HG02973 (cell line): ENCODE data around the gene WDR4.
"Not testable (repeated sequence)": the region's sequence is repeated elsewhere in the genome, so short reads cannot be mapped to it uniquely, and the experiment has no call there.

Experiments used
- ATAC-seq: cut with Tn5 transposase; IDR thresholded peaks from one replicate; pipeline ENCODE4 v1.9.1; 2021; ENCODE audit warnings: moderate library complexity; ENCODE audit not compliant: unreplicated experiment

WDR4 gene

GRCh38 chr21:42878993-42879787, at the start of gene WDR4:
TSS of gene WDR4 (minus strand) at chr21:42879539. CDS start at chr21:42879495, 44 bp downstream.
- peak; percentile 72 for ATAC-seq

GRCh38 chr21:42927474-42928200, 48.3 kb upstream of the WDR4 start:
- ATAC-seq, result not testable (repeated sequence)

- no peak for ATAC-seq
Observed at GRCh38 chr21:42925114-42925926, 46.0 kb upstream of the WDR4 start, which contains the start of gene ERVH48-1. TSS of gene ERVH48-1 (minus strand) at chr21:42925630. CDS start at chr21:42919006, 6,624 bp downstream.

DNA sequence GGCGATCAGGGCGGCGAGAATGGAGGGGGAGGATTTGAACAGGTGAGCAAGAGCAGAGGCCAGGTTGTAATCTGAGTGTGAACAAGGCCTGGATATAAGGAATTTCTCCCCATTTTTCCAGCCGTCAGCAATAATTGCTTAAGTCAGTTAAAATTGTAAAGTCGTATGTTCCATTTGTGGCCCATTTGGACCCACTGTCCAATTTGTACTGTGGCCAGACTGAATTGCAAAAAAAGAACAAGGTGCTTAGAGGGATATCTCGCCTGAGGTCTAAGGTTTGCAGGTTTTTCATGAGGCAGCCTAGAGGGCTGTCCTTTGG, 45.1 kb upstream of the WDR4 start:
- ATAC-seq, result no peak

DNA sequence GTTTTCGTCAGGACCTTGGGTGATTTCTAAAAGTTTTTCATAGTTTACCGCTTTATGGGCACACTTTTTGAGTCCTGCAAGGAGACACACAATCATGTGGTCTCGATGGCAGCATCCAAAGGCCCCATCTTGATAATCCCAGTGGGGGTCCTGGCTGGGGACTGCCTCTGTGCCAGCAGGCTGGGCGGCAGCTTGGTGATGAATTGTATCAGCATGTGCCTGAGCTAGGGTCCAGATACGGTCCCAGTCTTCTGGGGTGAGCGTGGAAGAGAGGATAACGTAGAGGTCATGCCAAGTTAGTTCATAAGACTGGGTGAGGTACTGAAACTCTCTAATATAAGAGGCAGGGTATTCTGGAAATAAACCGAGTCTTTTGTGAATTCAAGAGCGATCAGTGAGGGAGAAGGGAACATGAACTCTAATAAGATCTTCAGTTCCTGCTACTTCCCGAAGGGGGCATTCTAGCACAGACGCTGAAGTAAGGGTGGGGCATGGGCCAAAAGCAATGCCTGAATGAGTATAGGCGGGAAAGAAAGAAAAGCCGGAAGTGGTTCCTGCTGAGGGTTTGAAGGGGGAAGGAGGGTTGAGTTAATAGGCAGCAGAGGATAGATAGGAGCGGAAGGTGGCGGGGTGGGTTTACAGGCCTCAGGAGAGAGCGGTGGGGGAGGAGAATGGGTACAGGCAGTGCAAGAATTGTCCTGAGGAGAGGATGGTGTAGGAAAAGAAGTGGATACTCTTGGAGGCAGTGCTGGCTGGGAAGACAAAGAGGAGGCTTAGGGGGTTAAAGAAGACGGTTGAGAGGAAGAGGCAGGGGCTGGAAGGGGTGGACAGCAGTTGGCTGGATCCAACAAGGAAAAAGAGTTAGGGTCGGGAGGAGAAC, 44.5 kb upstream of the WDR4 start:
- ATAC-seq, result no peak

DNA sequence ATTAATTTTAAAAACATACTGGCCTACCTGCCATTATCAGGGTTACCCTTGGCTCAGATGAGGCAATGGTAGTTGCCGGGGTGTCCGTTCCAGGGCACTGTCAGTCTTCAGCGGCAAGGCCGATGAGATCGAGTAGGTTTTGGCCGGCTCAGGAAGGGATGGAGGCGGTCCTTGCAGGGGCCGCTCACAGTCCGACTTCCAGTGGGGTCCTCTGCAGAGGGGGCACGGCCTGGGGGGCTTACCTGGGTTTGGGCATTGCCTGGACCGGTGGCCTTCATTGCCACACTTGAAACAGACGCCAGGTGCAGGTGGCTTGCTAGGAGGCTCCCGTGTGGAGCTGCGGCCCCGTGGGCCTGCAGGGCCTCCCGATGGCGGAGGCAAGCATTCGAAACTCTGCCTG, 43.6 kb upstream of the WDR4 start:
- no peak for ATAC-seq

DNA sequence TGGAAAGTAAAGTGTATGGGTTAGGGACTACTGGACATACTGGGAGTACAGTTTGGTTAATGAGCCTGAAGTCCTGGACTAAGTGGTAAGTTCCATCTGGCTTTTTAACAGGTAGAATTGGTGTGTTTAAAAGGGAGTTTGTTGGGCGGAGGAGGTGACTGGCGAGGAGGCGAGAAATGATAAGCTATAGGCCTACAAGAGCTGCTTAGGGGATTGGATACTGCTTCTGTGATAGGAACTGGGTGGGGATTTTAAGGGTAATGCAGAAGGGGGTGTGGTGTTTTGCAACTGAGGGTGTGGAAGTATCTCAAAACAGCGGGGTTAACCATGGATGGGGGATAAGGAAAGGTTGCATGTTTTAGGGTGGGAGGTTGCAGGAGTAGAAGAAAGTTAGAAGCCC, 42.6 kb upstream of the WDR4 start:
- ATAC-seq, result no peak

GRCh38 chr21:42918291-42918690, 39.0 kb upstream of the WDR4 start:
- no peak for ATAC-seq

- ATAC-seq, result no peak
Observed at GRCh38 chr21:42913476-42913875, 34.1 kb upstream of the WDR4 start.

DNA sequence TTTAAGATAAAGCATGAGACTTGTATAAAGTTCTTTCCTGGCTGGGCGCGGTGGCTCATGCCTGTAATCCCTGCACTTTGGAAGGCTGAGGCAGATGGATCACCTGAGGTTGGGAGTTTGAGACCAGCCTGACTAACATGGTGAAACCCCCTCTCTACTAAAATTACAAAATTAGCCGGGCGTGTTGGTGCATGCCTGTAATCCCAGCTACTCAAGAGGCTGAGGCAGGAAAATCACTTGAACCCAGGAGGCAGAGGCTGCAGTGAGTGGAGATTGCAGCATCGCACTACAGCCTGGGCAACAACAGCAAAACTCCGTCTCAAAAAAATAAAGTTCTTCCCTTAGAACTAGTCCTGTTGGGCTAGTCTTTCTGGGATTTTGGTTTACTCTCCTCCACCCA, 32.6 kb upstream of the WDR4 start:
- not testable (repeated sequence) for ATAC-seq

DNA sequence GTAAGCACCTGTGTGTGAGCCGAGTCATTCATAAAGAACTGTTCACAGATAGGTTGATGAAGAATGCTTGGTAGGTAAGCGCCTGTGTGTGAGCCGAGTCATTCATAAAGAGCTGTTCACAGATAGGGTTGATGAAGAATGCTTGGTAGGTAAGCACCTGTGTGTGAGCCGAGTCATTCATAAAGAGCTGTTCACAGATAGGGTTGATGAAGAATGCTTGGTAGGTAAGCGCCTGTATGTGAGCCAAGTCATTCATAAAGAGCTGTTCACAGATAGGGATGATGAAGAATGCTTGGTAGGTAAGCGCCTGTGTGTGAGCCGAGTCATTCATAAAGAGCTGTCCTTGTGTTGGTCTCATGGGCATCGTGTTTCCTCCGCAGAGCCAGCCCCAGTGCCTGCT, 29.1 kb upstream of the WDR4 start:
- not testable (repeated sequence) for ATAC-seq

- no peak for ATAC-seq
Observed at GRCh38 chr21:42906233-42906632, 26.9 kb upstream of the WDR4 start.

GRCh38 chr21:42905195-42905594, 25.9 kb upstream of the WDR4 start:
- ATAC-seq, result no peak

DNA sequence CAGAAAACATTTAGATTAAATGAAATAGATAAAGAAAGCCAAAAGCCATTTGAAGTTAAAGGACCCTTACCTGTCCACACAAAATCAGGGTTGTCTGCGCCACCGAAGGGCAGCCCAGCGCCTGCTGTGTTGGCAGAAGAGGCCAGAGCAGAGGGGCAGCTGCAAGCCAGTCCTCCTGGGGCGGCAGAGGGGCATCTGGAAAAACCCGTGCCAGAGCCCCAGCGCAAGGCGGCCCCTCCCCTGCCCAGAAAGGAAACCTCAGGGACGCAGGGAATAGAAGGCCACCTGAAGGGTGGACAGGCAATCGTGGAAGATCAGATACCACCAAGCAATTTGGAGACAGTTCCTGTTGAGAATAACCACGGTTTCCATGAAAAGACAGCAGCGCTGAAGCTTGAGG, 24.5 kb upstream of the WDR4 start:
- ATAC-seq, result no peak

DNA sequence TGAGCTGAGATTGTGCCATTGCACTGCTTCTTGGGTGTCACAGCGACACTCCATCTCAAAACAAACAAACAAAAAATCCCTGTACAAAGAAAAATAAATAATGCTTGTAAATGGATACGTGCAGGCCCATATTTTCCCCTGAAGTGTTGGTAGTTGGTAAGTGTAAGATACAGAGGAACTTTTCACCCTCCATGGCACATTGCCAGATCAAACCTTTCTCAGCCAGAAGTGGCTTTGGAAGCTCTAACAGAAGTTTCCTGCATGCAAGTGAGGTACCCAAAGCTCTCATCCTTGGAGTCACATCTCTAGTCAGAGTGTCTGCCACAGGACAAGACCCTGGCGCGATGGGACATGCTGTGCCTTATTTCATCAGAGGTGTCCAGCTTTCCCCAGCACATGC, 21.1 kb upstream of the WDR4 start:
- ATAC-seq, result no peak

DNA sequence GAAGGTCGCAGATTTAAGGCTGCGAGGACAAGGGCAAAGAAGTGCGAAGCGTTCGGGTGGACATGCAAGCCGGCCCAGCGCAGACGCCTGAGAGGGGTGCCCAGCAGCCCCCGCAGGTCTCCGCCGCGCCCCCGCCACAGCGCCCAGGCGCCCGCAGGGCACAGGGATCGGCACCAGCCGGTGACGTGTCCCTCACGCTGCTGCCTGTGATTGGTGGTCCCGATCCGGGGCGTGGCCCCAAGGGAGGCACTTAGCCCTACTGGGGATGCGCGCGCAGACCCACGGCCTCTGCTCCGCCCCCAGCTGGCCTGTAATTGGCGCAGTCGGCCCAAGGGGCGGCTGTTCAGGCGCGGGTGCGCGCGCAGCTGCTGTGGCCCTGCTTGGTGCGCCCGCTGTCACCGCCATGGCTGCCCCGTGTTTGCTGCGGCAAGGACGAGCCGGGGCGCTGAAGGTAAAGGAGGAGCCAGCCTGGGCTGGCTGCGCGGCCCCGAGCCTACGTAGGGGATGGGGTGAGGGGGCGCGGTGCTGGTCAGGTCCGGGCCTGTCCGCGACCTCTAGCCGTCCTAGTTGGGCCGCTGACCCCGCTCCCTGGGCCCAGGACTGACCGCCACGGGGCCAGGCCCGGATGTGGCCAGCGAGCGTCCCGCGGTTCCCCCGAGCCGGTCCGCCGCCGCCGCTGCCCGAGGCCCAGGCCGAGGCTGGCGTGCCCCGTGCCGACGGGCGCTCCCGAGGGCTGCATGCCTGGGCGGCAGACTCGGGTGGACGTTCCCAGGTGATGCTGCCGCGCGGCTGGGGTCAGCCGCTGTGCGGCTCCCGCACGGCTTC, 13.8 kb upstream of the WDR4 start, which contains the start of gene NDUFV3:
Gene NDUFV3 (plus strand): TSS at position 379 of the 825 bp plus-strand sequence. CDS start 25 bp downstream, at position 404.
- peak; percentile 83 for ATAC-seq

GRCh38 chr21:42892582-42892930, 13.2 kb upstream of the WDR4 start:
- ATAC-seq, result peak; percentile 18

DNA sequence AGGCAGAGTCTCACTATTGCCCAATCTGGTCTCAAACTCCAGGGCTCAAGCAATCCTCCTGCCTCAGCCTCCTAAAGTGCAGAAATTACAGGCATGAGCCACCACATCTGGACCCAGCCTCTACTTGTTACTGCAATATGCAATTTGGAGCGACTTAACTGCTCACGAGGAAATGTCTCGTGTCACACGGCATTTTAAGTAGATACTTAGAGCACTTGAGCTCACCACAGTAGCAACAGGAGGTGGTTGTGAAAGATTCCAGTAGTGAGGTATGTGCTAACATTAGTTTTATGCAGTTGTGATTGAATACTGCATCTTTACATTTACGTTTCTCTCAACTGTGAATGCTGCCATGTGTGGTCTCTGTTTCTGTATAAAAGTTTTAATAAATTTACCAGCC, 8.0 kb upstream of the WDR4 start:
- no peak for ATAC-seq

- no peak for ATAC-seq
Observed at GRCh38 chr21:42883921-42884320, 4.6 kb upstream of the WDR4 start.

GRCh38 chr21:42880352-42880751, 1.0 kb upstream of the WDR4 start:
- no peak for ATAC-seq
